ENCODE measurements around the gene PROCA1. TPM values are rescaled to one million over a fixed set of nuclear protein-coding genes. Genes with fewer than 3 reads are reported as not detected.

The PROCA1 gene
- total and polyA plus RNA-seq, 9 of the 15 experiments (the other 6 are each of a cell fraction or from before 2014, with no cell fraction given): 0.78 to 16.2 (median 5.6) TPM

DNA sequence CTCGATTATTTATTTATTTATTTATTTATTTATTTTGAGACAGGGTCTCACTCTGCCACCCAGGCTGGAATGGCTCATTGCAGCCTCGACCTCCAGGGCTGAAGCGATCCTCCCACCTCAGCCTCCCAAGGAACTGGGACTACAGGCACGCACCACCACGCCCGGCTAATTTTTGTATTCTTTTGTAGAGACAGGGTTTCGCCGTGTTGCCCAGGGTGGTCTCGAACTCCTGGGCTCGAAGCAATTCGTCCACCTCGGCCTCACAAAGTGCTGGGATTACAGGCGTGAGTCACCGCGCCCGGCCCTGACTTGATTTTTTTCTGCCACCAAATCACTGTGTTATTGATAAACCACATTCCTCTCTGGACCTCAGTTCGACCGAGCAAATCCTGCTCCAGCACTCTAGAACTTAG lies 7.3 kb upstream of the PROCA1 start (continued):
- TF ChIP-seq NR2C1 (IDR thresholded peaks at IDR 0.05) (no peak), NR2C1 (tag; IDR thresholded peaks at IDR 0.05) (no peak), XRCC4 (IDR thresholded peaks at IDR 0.05; ENCODE audit: extremely low read depth, insufficient read depth, insufficient read length) (no peak), BRD4 (IDR thresholded peaks at IDR 0.05) (no peak), LCOR (CRISPR knock-in tag; IDR thresholded peaks at IDR 0.05) (peak; percentile 70), NR1H2 (CRISPR knock-in tag; IDR thresholded peaks at IDR 0.05) (no peak), SRSF9 (IDR thresholded peaks at IDR 0.05; ENCODE audit: borderline replicate concordance, low read depth, low read length) (no peak), FOXM1 (IDR thresholded peaks at IDR 0.05; ENCODE audit: low read depth) (no peak), FOXM1 (CRISPR knock-in tag; IDR thresholded peaks at IDR 0.05; ENCODE audit: low read depth) (no peak), ATF7 (IDR thresholded peaks at IDR 0.05) (no peak), SIN3B (IDR thresholded peaks at IDR 0.05; ENCODE audit: low read depth) (no peak)

- no peaks in the 10 kb centered on the region for H3K9me1 ChIP-seq (ENCODE audit: control insufficient read depth, insufficient read depth, low read length)
- H2AFZ ChIP-seq (ENCODE audit: low read depth, low read length): no peak overlapping the region
- no peak for TF ChIP-seq ZNF398 (CRISPR knock-in tag; IDR thresholded peaks at IDR 0.05)
- TF ChIP-seq, protein P1, sequence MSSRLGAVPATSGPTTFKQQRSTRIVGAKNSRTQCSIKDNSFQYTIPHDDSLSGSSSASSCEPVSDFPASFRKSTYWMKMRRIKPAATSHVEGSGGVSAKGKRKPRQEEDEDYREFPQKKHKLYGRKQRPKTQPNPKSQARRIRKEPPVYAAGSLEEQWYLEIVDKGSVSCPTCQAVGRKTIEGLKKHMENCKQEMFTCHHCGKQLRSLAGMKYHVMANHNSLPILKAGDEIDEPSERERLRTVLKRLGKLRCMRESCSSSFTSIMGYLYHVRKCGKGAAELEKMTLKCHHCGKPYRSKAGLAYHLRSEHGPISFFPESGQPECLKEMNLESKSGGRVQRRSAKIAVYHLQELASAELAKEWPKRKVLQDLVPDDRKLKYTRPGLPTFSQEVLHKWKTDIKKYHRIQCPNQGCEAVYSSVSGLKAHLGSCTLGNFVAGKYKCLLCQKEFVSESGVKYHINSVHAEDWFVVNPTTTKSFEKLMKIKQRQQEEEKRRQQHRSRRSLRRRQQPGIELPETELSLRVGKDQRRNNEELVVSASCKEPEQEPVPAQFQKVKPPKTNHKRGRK (tag; IDR thresholded peaks at IDR 0.05): peak; percentile 13; the same call in 1 of the 2 replicates
- no peak for ATAC-seq
- no peak overlapping the region for H3K4me3 ChIP-seq
- FAIRE-seq: no peak
- 0 out of 5 replicates have a peak, but pooled peaks cover 0 to 11% of the 10 kb centered on the region in 2 experiments for H3K27me3 ChIP-seq (ENCODE audit: control insufficient read depth in 2 of 2, insufficient read depth in 2 of 2, low read length in 2 of 2)
- peaks cover 46% of the 10 kb centered on the region for H3K79me2 ChIP-seq (ENCODE audit: control insufficient read depth, insufficient read depth, low read length)
- H3K27ac ChIP-seq (ENCODE audit: extremely low read depth, low read depth, low read length): no peak overlapping the region
- DNase-seq (ENCODE audit: extremely low read depth in 1 of 4, low spot score in 3 of 4): no peak
- no peaks in the 10 kb centered on the region for H3K9me3 ChIP-seq (replicated peaks; ENCODE audit: control insufficient read depth, insufficient read depth, low read depth, low read length)
- H4K20me1 ChIP-seq (replicated peaks; ENCODE audit: control insufficient read depth, insufficient read depth, low read length): peaks cover 30% of the 10 kb centered on the region
- POLR2A ChIA-PET: interaction anchor here (1.2 to 1.3 kb wide), 2 partner anchors 17 to 180 kb away, joined by 9 to 11 read pairs; partner anchors contain the start of gene FLOT2
- peaks cover 28 to 36% of the 10 kb centered on the region in 2 experiments for H3K4me1 ChIP-seq (replicated peaks in 1 of 2; ENCODE audit: control insufficient read depth in 2 of 2, insufficient read depth in 2 of 2, low read length in 2 of 2)
- H3K9ac ChIP-seq (ENCODE audit: insufficient read depth in 1 of 2, low read depth in 2 of 2, low read length in 2 of 2): no peak overlapping the region; a peak in 1 of 4 replicates
- peak overlapping the region; percentile 96; the same call in 1 of the 2 replicates for H3K4me2 ChIP-seq (ENCODE audit: insufficient read depth, low read length)
- CTCF ChIA-PET (ENCODE audit: low intra/inter-chr PET ratio): interaction anchor here (1.5 kb wide), 1 partner anchor 73 kb away, joined by 5 read pairs; no protein-coding TSS in a partner anchor
- WGBS (ENCODE audit: insufficient coverage, low coverage, missing lambda C conversion rate): 73% methylated on average over 18 of the region's 18 CpGs
- intact Hi-C loops (cut with micrococcal nuclease): loop anchor here (1.0 to 2.0 kb wide), 2 partner anchors 7 to 72 kb away; partner anchors contain the start of gene PROCA1
- BruUV-seq (replicated peaks): no TSS peak
- in situ Hi-C loops (cut with MboI): no loop called here
- H3K36me3 ChIP-seq (ENCODE audit: control insufficient read depth, insufficient read depth, low read length): peaks cover 34% of the 10 kb centered on the region
Measured at GRCh38 chr17:28718333-28719020, 6.8 kb upstream of the PROCA1 start.
